IMR-90 (cell line): ENCODE results near the gene ATF7IP2. TPM values are rescaled to one million over a fixed set of nuclear protein-coding genes. Genes with fewer than 3 reads are reported as not detected.

Experiments used
- ATAC-seq: fragments of 200-7000 bp; cut with Tn5 transposase; 2 replicates; pipeline ENCODE4 v1.9.1; 2020; ENCODE audit warnings: low read depth, mild to moderate bottlenecking, moderate library complexity
- BruUV-seq: library from RNA; stranded (reverse); fragments of 400-500 nt; replicated peaks from 2 replicates; lab custom pipeline; 2021; lab: Mats Ljungman, UMichigan
- CTCF ChIA-PET: fragments of 300-600 bp; formaldehyde crosslinking; extraction: SDS; loops from one replicate; lab custom pipeline; 2021; ENCODE audit warnings: antibody characterized with exemption; lab: Yijun Ruan, JAX
- POLR2A ChIA-PET: fragments of 300-600 bp; sonication (Branson Sonifier 250); formaldehyde crosslinking; loops from one replicate; lab custom pipeline; 2022; ENCODE audit warnings: antibody characterized with exemption; ENCODE audit not compliant: unreplicated experiment; lab: Charles Lee
- DNase-seq: peaks from one replicate; pipeline ENCODE4 v3.0.0; 2013
- H2AFZ ChIP-seq: replicated peaks from 2 replicates; pipeline ENCODE3; 2013; ENCODE audit warnings: low read length, mild to moderate bottlenecking; ENCODE audit not compliant: poor library complexity
- H2AK5ac ChIP-seq: 2 replicates; pipeline ENCODE4 v1.6.1; 2013; ENCODE audit warnings: low read depth, low read length, inconsistent platforms
- H2AK9ac ChIP-seq: replicated peaks from 2 replicates; pipeline ENCODE3; 2013; ENCODE audit warnings: mild to moderate bottlenecking, low read depth, low read length, moderate library complexity; ENCODE audit not compliant: poor library complexity
- H2BK120ac ChIP-seq: 2 replicates; pipeline ENCODE4 v1.6.1; 2013; ENCODE audit warnings: low read depth, low read length, inconsistent platforms
- H2BK15ac ChIP-seq: 3 replicates; pipeline ENCODE4 v1.6.1; 2013; ENCODE audit warnings: low read depth, low read length, inconsistent platforms
- H2BK20ac ChIP-seq: 2 replicates; pipeline ENCODE4 v1.6.1; 2013; ENCODE audit warnings: low read depth, mild to moderate bottlenecking, inconsistent platforms, low read length, moderate library complexity
- H2BK5ac ChIP-seq: 2 replicates; pipeline ENCODE4 v1.6.1; 2013; ENCODE audit warnings: mild to moderate bottlenecking, low read depth, low read length, inconsistent platforms; ENCODE audit not compliant: poor library complexity, severe bottlenecking
- H3K14ac ChIP-seq: replicated peaks from 2 replicates; pipeline ENCODE4 v1.6.1; 2013; ENCODE audit warnings: low read depth, low read length, inconsistent platforms
- H3K18ac ChIP-seq: 2 replicates; pipeline ENCODE4 v1.6.1; 2013; ENCODE audit warnings: low read depth, low read length, control low read depth
- H3K23ac ChIP-seq: 2 replicates; pipeline ENCODE4 v1.6.1; 2013; ENCODE audit warnings: low read depth, low read length, inconsistent platforms
- H3K27ac ChIP-seq: 2 replicates; pipeline ENCODE4 v1.5.1; 2013; ENCODE audit warnings: mild to moderate bottlenecking, control low read depth, low read length; ENCODE audit not compliant: insufficient read depth
- H3K27me3 ChIP-seq: 2 replicates; pipeline ENCODE4 v1.6.1; 2013; ENCODE audit warnings: low read length; ENCODE audit not compliant: control insufficient read depth, insufficient read depth
- H3K36me3 ChIP-seq: 2 replicates; pipeline ENCODE4 v1.6.1; 2013; ENCODE audit warnings: low read length, mixed read lengths; ENCODE audit not compliant: control insufficient read depth, insufficient read depth
- H3K4ac ChIP-seq: 2 replicates; pipeline ENCODE4 v1.6.1; 2013; ENCODE audit warnings: low read depth, low read length, inconsistent platforms
- H3K4me1 ChIP-seq: 2 replicates; pipeline ENCODE4 v1.6.1; 2013; ENCODE audit warnings: low read length, mixed read lengths; ENCODE audit not compliant: control insufficient read depth, insufficient read depth
- H3K4me2 ChIP-seq: 2 replicates; pipeline ENCODE4 v1.6.1; 2013; ENCODE audit warnings: low read depth, mild to moderate bottlenecking, control low read depth, low read length, moderate library complexity
- H3K4me3 ChIP-seq: 2 replicates; pipeline ENCODE4 v1.5.1; 2013; ENCODE audit warnings: low read depth, mild to moderate bottlenecking, control low read depth, low read length, moderate library complexity; ENCODE audit not compliant: insufficient read depth
- H3K56ac ChIP-seq: 2 replicates; pipeline ENCODE4 v1.6.1; 2013; ENCODE audit warnings: low read length, inconsistent platforms; ENCODE audit not compliant: insufficient read depth; ENCODE audit errors: extremely low read depth
- H3K79me1 ChIP-seq, 2 experiments: 2 replicates each; pipeline ENCODE4 v1.6.1; 2013; ENCODE audit warnings: low read length in 2 of 2, inconsistent platforms in 1 of 2, low read depth in 1 of 2
- H3K9ac ChIP-seq: 2 replicates; pipeline ENCODE4 v1.6.1; 2013; ENCODE audit warnings: low read depth, low read length, control low read depth
- H3K9me1 ChIP-seq: 2 replicates; pipeline ENCODE4 v1.6.1; 2013; ENCODE audit warnings: low read length, inconsistent platforms; ENCODE audit not compliant: insufficient read depth
- H3K9me3 ChIP-seq: 2 replicates; pipeline ENCODE4 v1.6.1; 2013; ENCODE audit warnings: low read length; ENCODE audit not compliant: control insufficient read depth, insufficient read depth
- H4K20me1 ChIP-seq: 2 replicates; pipeline ENCODE4 v1.6.1; 2013; ENCODE audit warnings: low read length, inconsistent platforms; ENCODE audit not compliant: insufficient read depth
- H4K5ac ChIP-seq: 2 replicates; pipeline ENCODE4 v1.6.1; 2013; ENCODE audit warnings: mild to moderate bottlenecking, low read depth, low read length, control low read depth
- H4K8ac ChIP-seq, 2 experiments: 2 replicates each; pipeline ENCODE4 v1.6.1; 2013; ENCODE audit warnings: low read depth in 2 of 2, low read length in 2 of 2, control low read depth in 1 of 2, inconsistent platforms in 1 of 2
- H4K91ac ChIP-seq: 2 replicates; pipeline ENCODE4 v1.6.1; 2013; ENCODE audit warnings: low read depth, low read length, inconsistent platforms; ENCODE audit not compliant: insufficient read depth
- BHLHE40 ChIP-seq: fragments of 150-350 bp; IDR thresholded peaks from 2 replicates; pipeline ENCODE4 v1.6.1; 2016; ENCODE audit warnings: mild to moderate bottlenecking, low read depth, low read length
- MXI1 ChIP-seq: IDR thresholded peaks from 2 replicates; pipeline ENCODE4 v1.6.1; 2012; ENCODE audit warnings: low read depth, mild to moderate bottlenecking, low read length, moderate library complexity, borderline replicate concordance
- RFX5 ChIP-seq: IDR thresholded peaks from 2 replicates; pipeline ENCODE4 v1.8.0; 2012; ENCODE audit warnings: low read depth, mild to moderate bottlenecking, low read length, moderate library complexity
- SMC3 ChIP-seq: fragments of 150-350 bp; IDR thresholded peaks from 2 replicates; pipeline ENCODE4 v1.6.1; 2016; ENCODE audit warnings: low read depth, mild to moderate bottlenecking, antibody characterized with exemption, low read length, moderate library complexity
- WGBS, 2 experiments: methylation state at CpG; one replicate each; pipeline versions ENCODE4 v1.1.5 to v1.1.7; 2013; ENCODE audit warnings: missing lambda C conversion rate in 2 of 2; ENCODE audit not compliant: insufficient read length in 1 of 2; ENCODE audit errors: extremely low coverage in 2 of 2; 5-methylcytosine and 5-hydroxymethylcytosine counted together
- dilution Hi-C: fragments of 300-500 bp; cut with HindIII; formaldehyde crosslinking; loops from one replicate; pipeline ENCODE4 v1.14.3; 2018; ENCODE audit warnings: low sequenced_read_pairs; ENCODE audit not compliant: unreplicated experiment
- in situ Hi-C: fragments of 300-500 bp; cut with MboI; formaldehyde crosslinking; loops from 3 replicates; pipeline ENCODE4 v1.14.3; 2019; ENCODE audit warnings: low sequenced_read_pairs, inconsistent platforms, mixed read lengths
- intact Hi-C: fragments of 100-400 bp; cut with micrococcal nuclease; formaldehyde crosslinking; loops from 2 replicates; pipeline ENCODE4 v1.10.0; 2022
- polyA plus RNA-seq, 3 experiments: library from polyadenylated mRNA; depleted of rRNA; stranded (reverse); fragments of >200 nt; gene quantifications; 2 replicates each; pipeline ENCODE4 v1.2.3, GENCODE V29; 2012; ENCODE audit warnings: low replicate concordance in 1 of 3
- total RNA-seq: library from RNA; depleted of rRNA; stranded (reverse); fragments of >200 nt; gene quantifications from 2 replicates; pipeline ENCODE4 v1.2.3, GENCODE V29; 2012
- TF ChIP-seq, protein P1 (sequence below): fragments of 150-350 bp; IDR thresholded peaks from 2 replicates; pipeline ENCODE4 v1.6.1; 2017; ENCODE audit warnings: mild to moderate bottlenecking, antibody characterized with exemption, low read length, low read depth

ATF7IP2 gene
- total and polyA plus RNA-seq, 2 of the 4 experiments (the other 2 are of a cell fraction), result 2.7 to 3.6 TPM

DNA sequence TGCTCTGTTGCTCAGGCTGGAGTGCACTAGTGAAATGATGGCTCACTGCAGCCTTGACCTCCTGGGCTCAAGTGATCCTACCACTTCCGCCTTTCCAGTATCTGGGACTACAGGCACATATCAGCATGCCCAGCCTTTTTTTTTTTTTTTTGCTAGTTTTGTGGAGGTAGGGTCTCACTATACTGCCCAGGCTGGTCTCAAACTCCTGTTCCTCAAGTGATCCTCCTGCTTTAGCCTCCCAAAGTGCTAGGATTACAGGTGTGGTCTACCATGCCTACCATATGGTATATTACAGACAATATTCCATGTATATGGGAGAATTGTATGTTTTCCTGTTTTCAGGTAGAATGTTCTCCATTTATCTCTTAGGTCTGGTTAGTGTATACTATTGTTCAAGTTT, 12.3 kb upstream of the ATF7IP2 start:
- Histone ChIP-seq H2BK15ac (no peak overlapping the region), H4K91ac (no peak overlapping the region), H3K9ac (no peak overlapping the region), H4K8ac (no peak overlapping the region), H3K36me3 (no peaks in the 10 kb centered on the region), H4K5ac (no peak overlapping the region), H2BK20ac (no peak overlapping the region), H3K4me2 (no peak overlapping the region), H2AFZ (no peak overlapping the region), H3K4ac (no peak overlapping the region), H3K18ac (no peak overlapping the region), H3K27ac (no peak overlapping the region), H2AK9ac (no peak overlapping the region), H3K4me1 (no peaks in the 10 kb centered on the region), H3K14ac (no peak overlapping the region), H3K23ac (no peak overlapping the region), H3K27me3 (no peaks in the 10 kb centered on the region), H3K79me1 (no peaks in the 10 kb centered on the region), H3K4me3 (no peak overlapping the region), H2BK120ac (no peak overlapping the region), H4K20me1 (no peaks in the 10 kb centered on the region), H3K56ac (no peak overlapping the region), H3K9me1 (no peaks in the 10 kb centered on the region), H2BK5ac (no peak overlapping the region), H2AK5ac (no peak overlapping the region), H3K9me3 (peaks cover 2% of the 10 kb centered on the region; the same call in 1 of the 2 replicates)
- in situ Hi-C loops (no loop called here), dilution Hi-C loops (no loop called here), intact Hi-C loops (no loop called here)
- ChIA-PET POLR2A (no interaction called here), CTCF (no interaction called here)
- no peak for ATAC-seq
- no CpG with 5 or more reads among the region's 1 CpG for WGBS, 2 experiments
- no peak for DNase-seq
- TF ChIP-seq RFX5 (no peak), BHLHE40 (no peak), SMC3 (no peak), MXI1 (no peak)
- TF ChIP-seq, protein P1, sequence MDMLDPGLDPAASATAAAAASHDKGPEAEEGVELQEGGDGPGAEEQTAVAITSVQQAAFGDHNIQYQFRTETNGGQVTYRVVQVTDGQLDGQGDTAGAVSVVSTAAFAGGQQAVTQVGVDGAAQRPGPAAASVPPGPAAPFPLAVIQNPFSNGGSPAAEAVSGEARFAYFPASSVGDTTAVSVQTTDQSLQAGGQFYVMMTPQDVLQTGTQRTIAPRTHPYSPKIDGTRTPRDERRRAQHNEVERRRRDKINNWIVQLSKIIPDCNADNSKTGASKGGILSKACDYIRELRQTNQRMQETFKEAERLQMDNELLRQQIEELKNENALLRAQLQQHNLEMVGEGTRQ, result no peak
- BruUV-seq, result no TSS peak
